Loucy (cell line): Measurements from ENCODE around the gene NAT16.

Source experiments
- H2AFZ ChIP-seq: fragments of 200-600 bp; sonication (generic); 2 replicates; pipeline ENCODE4 v1.6.0; 2016; ENCODE audit warnings: antibody characterized with exemption, mild to moderate bottlenecking, low read length, moderate library complexity
- H3F3A ChIP-seq: fragments of 200-600 bp; 2 replicates; pipeline ENCODE4 v1.6.0; 2016; ENCODE audit warnings: antibody characterized with exemption, low read depth, mild to moderate bottlenecking
- H3K27me3 ChIP-seq: fragments of 200-600 bp; sonication (generic); 2 replicates; pipeline ENCODE4 v1.6.1; 2014; ENCODE audit warnings: low read length, mild to moderate bottlenecking; ENCODE audit not compliant: insufficient read depth, poor library complexity, severe bottlenecking
- H3K36me3 ChIP-seq: fragments of 200-600 bp; sonication (generic); 2 replicates; pipeline ENCODE4 v1.6.1; 2016; ENCODE audit warnings: low read length; ENCODE audit not compliant: insufficient read depth
- H3K4me1 ChIP-seq: fragments of 200-600 bp; sonication (generic); 2 replicates; pipeline ENCODE4 v1.5.1; 2014; ENCODE audit warnings: low read length, mild to moderate bottlenecking; ENCODE audit not compliant: insufficient read depth, poor library complexity, severe bottlenecking
- H3K4me2 ChIP-seq: fragments of 200-600 bp; sonication (generic); 2 replicates; pipeline ENCODE4 v1.6.0; 2014; ENCODE audit warnings: antibody characterized with exemption, low read length, low read depth, mild to moderate bottlenecking; ENCODE audit not compliant: poor library complexity, severe bottlenecking
- H3K4me3 ChIP-seq: fragments of 200-600 bp; sonication (generic); 2 replicates; pipeline ENCODE4 v1.5.1; 2014; ENCODE audit warnings: low read length, mild to moderate bottlenecking, mixed read lengths; ENCODE audit not compliant: poor library complexity, severe bottlenecking
- H3K79me2 ChIP-seq: fragments of 200-600 bp; sonication (generic); 2 replicates; pipeline ENCODE4 v1.6.1; 2014; ENCODE audit warnings: low read length; ENCODE audit not compliant: insufficient read depth
- H3K9ac ChIP-seq: fragments of 200-600 bp; sonication (generic); 2 replicates; pipeline ENCODE4 v1.6.0; 2014; ENCODE audit warnings: mild to moderate bottlenecking, low read depth, low read length, moderate library complexity; ENCODE audit not compliant: poor library complexity, severe bottlenecking
- H3K9me2 ChIP-seq: fragments of 200-600 bp; sonication (generic); replicated peaks from 2 replicates; pipeline ENCODE4 v1.6.1; 2016; ENCODE audit warnings: low read depth, low read length, mixed read lengths
- H3K9me3 ChIP-seq: fragments of 200-600 bp; sonication (generic); 2 replicates; pipeline ENCODE4 v1.6.1; 2014; ENCODE audit warnings: mild to moderate bottlenecking, antibody characterized with exemption, low read length, low read depth; ENCODE audit not compliant: insufficient read depth
- H4K20me1 ChIP-seq: fragments of 200-600 bp; sonication (generic); 2 replicates; pipeline ENCODE4 v1.6.0; 2014; ENCODE audit warnings: antibody characterized with exemption, low read length, mild to moderate bottlenecking; ENCODE audit not compliant: insufficient read depth, poor library complexity, severe bottlenecking
- EZH2phosphoT487 ChIP-seq: fragments of 200-600 bp; IDR thresholded peaks from 2 replicates; pipeline ENCODE4 v1.6.1; 2018; ENCODE audit warnings: antibody characterized with exemption, mild to moderate bottlenecking, moderate library complexity, borderline replicate concordance
- TF ChIP-seq, protein P1 (sequence below): fragments of 200-600 bp; sonication (generic); conservative IDR thresholded peaks from 2 replicates; pipeline ENCODE4 v1.5.1; 2014; ENCODE audit warnings: mild to moderate bottlenecking, antibody characterized with exemption, low read length

Gene NAT16

DNA sequence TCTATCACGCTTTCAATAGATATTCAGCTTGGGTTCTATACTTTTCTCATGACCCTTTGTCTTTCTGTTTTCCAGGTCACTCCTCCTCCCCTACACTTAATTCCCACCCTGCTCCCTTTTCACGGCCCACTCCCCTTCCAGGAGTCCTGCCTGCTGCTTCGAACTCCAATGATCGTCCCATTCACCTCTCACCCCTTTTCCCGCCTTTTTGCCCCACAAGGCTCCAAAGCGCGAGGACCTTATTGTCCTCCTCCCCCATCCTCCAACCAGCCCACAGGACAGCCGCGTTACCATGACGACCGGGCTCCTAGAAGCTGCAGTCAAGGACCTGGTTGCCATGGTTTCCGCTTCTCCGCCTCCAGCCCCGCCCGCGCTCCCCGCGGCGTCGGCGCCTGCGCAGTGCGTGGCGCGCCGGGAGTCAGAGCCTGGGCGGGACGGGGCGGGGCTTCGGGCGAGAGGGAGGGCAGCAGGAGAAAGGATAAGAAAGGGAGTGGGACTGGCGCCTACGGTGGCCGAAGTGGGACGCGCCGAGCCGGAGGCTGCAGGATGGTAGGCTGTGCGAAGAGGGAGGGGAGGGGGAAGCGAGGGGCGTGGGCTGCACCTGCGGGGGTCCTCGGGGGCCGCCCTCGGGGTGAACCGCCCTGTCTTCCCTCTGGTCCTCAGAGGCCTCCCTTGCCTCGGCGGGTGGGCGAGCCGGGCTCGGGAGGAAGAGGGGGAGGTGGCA, 26.0 kb downstream of the NAT16 start, which contains the start of gene AP1S1:
TSS of gene AP1S1 (plus strand) at position 508 of the 724 bp plus-strand sequence. CDS start at position 547, 39 bp downstream.
- peaks cover 7% of the 10 kb centered on the region for H3K4me1 ChIP-seq
- peaks cover 6% of the 10 kb centered on the region for H4K20me1 ChIP-seq
- peak within 1 kb of the TSS; percentile 88 for H3K4me3 ChIP-seq
- no peaks in the 10 kb centered on the region for H3K36me3 ChIP-seq
- no peaks in the 10 kb centered on the region for H3F3A ChIP-seq
- H3K79me2 ChIP-seq = peaks cover 15% of the 10 kb centered on the region
- H3K9me2 ChIP-seq = no peaks in the 10 kb centered on the region
- H3K9ac ChIP-seq = peak within 1 kb of the TSS; percentile 96
- H2AFZ ChIP-seq = peak within 1 kb of the TSS; percentile 68
- no peaks in the 10 kb centered on the region for H3K27me3 ChIP-seq
- TF ChIP-seq EZH2phosphoT487 = no peak
- TF ChIP-seq, protein P1, sequence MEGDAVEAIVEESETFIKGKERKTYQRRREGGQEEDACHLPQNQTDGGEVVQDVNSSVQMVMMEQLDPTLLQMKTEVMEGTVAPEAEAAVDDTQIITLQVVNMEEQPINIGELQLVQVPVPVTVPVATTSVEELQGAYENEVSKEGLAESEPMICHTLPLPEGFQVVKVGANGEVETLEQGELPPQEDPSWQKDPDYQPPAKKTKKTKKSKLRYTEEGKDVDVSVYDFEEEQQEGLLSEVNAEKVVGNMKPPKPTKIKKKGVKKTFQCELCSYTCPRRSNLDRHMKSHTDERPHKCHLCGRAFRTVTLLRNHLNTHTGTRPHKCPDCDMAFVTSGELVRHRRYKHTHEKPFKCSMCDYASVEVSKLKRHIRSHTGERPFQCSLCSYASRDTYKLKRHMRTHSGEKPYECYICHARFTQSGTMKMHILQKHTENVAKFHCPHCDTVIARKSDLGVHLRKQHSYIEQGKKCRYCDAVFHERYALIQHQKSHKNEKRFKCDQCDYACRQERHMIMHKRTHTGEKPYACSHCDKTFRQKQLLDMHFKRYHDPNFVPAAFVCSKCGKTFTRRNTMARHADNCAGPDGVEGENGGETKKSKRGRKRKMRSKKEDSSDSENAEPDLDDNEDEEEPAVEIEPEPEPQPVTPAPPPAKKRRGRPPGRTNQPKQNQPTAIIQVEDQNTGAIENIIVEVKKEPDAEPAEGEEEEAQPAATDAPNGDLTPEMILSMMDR = no peak
- no peaks in the 10 kb centered on the region for H3K9me3 ChIP-seq
- H3K4me2 ChIP-seq = peak within 1 kb of the TSS; percentile 95

DNA sequence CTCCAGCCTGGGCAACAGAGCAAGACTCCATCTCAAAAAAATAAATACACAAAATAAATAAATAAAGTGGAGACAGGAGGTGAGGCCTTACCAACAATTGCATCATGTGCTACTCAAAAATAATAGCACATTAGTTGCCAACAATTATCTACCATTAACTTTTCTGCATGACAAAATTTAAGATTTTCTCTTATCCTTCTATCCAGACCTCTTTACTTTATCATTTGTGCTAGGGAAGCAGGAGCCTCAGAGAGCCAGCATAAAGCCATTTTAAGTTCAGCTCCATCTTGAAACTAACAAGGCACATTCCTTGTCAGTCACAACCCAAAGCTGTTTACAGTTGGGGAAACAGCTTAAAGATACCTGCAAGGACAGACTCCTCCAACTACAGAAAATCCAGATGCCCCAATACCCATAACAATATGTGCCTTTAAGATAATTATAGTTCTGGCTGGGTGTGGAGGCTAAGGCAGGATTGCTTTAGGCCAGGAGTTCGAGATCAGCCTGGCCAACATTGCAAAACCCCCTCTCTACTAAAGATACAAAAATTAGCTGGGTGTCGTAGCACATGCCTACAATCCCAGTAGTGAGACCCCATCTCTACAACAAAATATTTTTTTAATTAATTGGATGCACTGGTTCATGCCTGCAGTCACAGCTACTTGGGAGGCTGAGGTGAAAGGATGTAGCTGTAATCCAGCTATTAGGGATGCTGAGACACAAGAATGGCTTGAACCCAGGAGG, 28.0 kb downstream of the NAT16 start:
- H2AFZ ChIP-seq = no peak overlapping the region
- peaks cover 15% of the 10 kb centered on the region for H3K79me2 ChIP-seq
- H3K9me2 ChIP-seq = no peaks in the 10 kb centered on the region
- TF ChIP-seq EZH2phosphoT487 = no peak
- TF ChIP-seq, protein P1 = no peak
- no peak overlapping the region for H3K4me3 ChIP-seq
- peaks cover 7% of the 10 kb centered on the region for H3K4me1 ChIP-seq
- peaks cover 6% of the 10 kb centered on the region for H4K20me1 ChIP-seq
- no peaks in the 10 kb centered on the region for H3K9me3 ChIP-seq
- no peaks in the 10 kb centered on the region for H3K36me3 ChIP-seq
- H3K9ac ChIP-seq = no peak overlapping the region
- H3F3A ChIP-seq = no peaks in the 10 kb centered on the region
- H3K27me3 ChIP-seq = no peaks in the 10 kb centered on the region
- H3K4me2 ChIP-seq = no peak overlapping the region

DNA sequence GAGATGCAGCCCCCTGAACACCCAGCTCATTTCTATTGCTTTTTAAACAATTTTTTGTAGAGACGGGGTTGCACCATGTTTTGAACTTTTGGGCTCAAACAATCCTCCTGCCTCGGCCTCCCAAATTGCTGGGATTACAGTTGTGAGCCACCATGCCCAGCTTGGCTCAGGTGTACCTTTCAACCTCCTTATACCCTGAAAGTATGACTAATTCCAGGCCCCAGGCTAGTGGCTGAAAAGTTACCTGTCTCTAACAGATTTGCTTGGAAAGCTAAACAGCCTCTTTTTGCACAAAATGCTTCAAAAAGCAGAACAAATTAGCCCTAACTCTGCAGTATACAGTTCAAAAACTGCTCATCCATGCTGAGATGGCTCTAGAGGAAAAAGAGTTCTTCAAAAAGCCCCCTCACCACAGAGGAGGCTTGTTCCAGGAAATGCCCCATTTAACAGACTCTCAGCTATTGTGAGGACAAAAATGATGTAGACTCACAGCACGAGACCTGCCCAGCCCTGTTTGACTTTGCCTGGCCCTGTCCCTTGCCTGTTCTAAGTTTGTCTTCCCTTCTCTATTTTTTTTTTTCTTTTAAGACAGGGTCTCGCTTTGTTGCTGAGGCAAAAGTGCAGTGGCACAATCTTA, 39.2 kb downstream of the NAT16 start:
- Histone ChIP-seq H3K9ac (peak overlapping the region; percentile 61), H3K79me2 (no peaks in the 10 kb centered on the region), H3K4me1 (peaks cover 43% of the 10 kb centered on the region), H3K9me2 (no peaks in the 10 kb centered on the region), H3F3A (no peaks in the 10 kb centered on the region; the same call in 1 of the 2 replicates), H3K4me2 (peak overlapping the region; percentile 29), H3K36me3 (no peaks in the 10 kb centered on the region), H2AFZ (peak overlapping the region; percentile 87), H4K20me1 (no peaks in the 10 kb centered on the region), H3K4me3 (no peak overlapping the region), H3K27me3 (no peaks in the 10 kb centered on the region), H3K9me3 (no peaks in the 10 kb centered on the region)
- TF ChIP-seq, protein P1 = no peak
- TF ChIP-seq EZH2phosphoT487 = no peak
